ENCODE results near the gene VEGFB. TPM values are rescaled to one million over a fixed set of nuclear protein-coding genes. Genes with fewer than 3 reads are reported as not detected.

Gene VEGFB
- total and polyA plus RNA-seq, 2 of the 8 experiments (the other 6 are each of a cell fraction or from before 2014, with no cell fraction given): 9.3 to 49.6 TPM

- Histone ChIP-seq H3K4me1 (replicated peaks in 1 of 4; ENCODE audit: control insufficient read depth in 3 of 4, insufficient read depth in 4 of 4, low read length in 3 of 4) (peaks cover 0 to 25% (median 18%) of the 10 kb centered on the region in 4 experiments; a peak in 6 of 7 replicates), H3K79me1 (ENCODE audit: low read depth, low read length) (peaks cover 6% of the 10 kb centered on the region), H3K27ac (ENCODE audit: low read depth, low read length) (no peak overlapping the region), H4K8ac (ENCODE audit: extremely low read depth, insufficient read depth, low read length) (no peak overlapping the region), H2AFZ (ENCODE audit: low read length) (no peak overlapping the region), H2AK5ac (ENCODE audit: low read depth, low read length) (no peak overlapping the region), H3K4me3 (ENCODE audit: extremely low read depth in 1 of 4, insufficient read depth in 2 of 4, low read depth in 3 of 4, low read length in 4 of 4) (no peak overlapping the region), H2BK120ac (replicated peaks; ENCODE audit: low read depth, low read length) (no peak overlapping the region), H3K36me3 (ENCODE audit: control insufficient read depth in 2 of 4, insufficient read depth in 4 of 4, low read length in 3 of 4) (peaks cover 0 to 17% (median 4%) of the 10 kb centered on the region in 4 experiments; a peak in 4 of 8 replicates), H3K18ac (ENCODE audit: extremely low read depth, low read length) (no peak overlapping the region), H4K91ac (replicated peaks; ENCODE audit: insufficient read length, low read length) (no peak overlapping the region), H3K4ac (replicated peaks; ENCODE audit: insufficient read length, low read depth, low read length) (no peak overlapping the region), H3K79me2 (ENCODE audit: control insufficient read depth in 1 of 2, insufficient read depth in 2 of 2, low read length in 2 of 2) (peaks cover 6 to 21% of the 10 kb centered on the region in 2 experiments; a peak in 3 of 4 replicates), H2BK12ac (ENCODE audit: low read depth, low read length) (no peak overlapping the region), H3K4me2 (ENCODE audit: insufficient read depth in 1 of 2, low read depth in 2 of 2, low read length in 2 of 2) (no peak overlapping the region; a peak in 1 of 4 replicates), H3K23me2 (ENCODE audit: low read depth, low read length) (peaks cover 20% of the 10 kb centered on the region), H2BK15ac (ENCODE audit: low read length) (no peak overlapping the region), H3K14ac (ENCODE audit: insufficient read length) (no peak overlapping the region), H3K9ac (replicated peaks in 1 of 4; ENCODE audit: extremely low read depth in 1 of 4, low read depth in 3 of 4, low read length in 3 of 4) (no peak overlapping the region), H3K27me3 (replicated peaks in 1 of 4; ENCODE audit: control insufficient read depth in 3 of 4, extremely low read depth in 1 of 4, insufficient read depth in 3 of 4, low read length in 3 of 4) (no peaks in the 10 kb centered on the region), H2BK20ac (ENCODE audit: low read length) (no peak overlapping the region), H4K20me1 (replicated peaks in 1 of 2; ENCODE audit: control insufficient read depth in 1 of 2, insufficient read depth in 2 of 2, low read length in 2 of 2) (peaks cover 0 to 13% of the 10 kb centered on the region in 2 experiments), H3K56ac (replicated peaks; ENCODE audit: insufficient read length, low read depth, low read length) (no peak overlapping the region), H4K5ac (ENCODE audit: insufficient read length, low read depth, low read length) (no peak overlapping the region), H3K23ac (ENCODE audit: insufficient read length) (no peak overlapping the region), H2BK5ac (ENCODE audit: low read depth, low read length) (no peak overlapping the region), H3K9me3 (ENCODE audit: insufficient read depth in 2 of 2, low read depth in 1 of 2, low read length in 1 of 2) (no peaks in the 10 kb centered on the region)
- no peak for FAIRE-seq
- ChIA-PET CTCF (ENCODE audit: partially characterized antibody) (interaction anchor here (0.5 to 10.0 kb wide), 16 partner anchors 11 to 412 kb away, joined by 3 to 102 read pairs (median 4); partner anchors contain the start of genes CATSPERZ, ESRRA, FERMT3 and NUDT22), POLR2A (ENCODE audit: partially characterized antibody) (interaction anchor here (0.6 to 13.1 kb wide), 20 partner anchors 8 to 326 kb away, joined by 3 to 352 read pairs (median 5); partner anchors contain the start of genes BAD, CCDC88B, DNAJC4 and FERMT3)
- 87% methylated on average over 8 of the region's 8 CpGs; no CpG with 5 or more reads in 1 of the 2 experiments for WGBS, 2 experiments (ENCODE audit: extremely low coverage in 1 of 2, insufficient coverage in 1 of 2, insufficient read length in 1 of 2, insufficient replicate concordance in 2 of 2, low coverage in 1 of 2, low lambda C conversion rate in 2 of 2, missing lambda C conversion rate in 1 of 2)
- no peak for DNase-seq (ENCODE audit: low read depth in 1 of 2, low spot score in 2 of 2)
- TF ChIP-seq POLR2A (IDR thresholded peaks at IDR 0.05; ENCODE audit: control extremely low read depth in 1 of 2, low read depth in 2 of 2, low read length in 2 of 2) (peak in 1 of 2 experiments; percentile 85; a peak in 1 of 3 replicates), NRF1 (IDR thresholded peaks at IDR 0.05; ENCODE audit: low read depth, low read length) (no peak), CBX5 (IDR thresholded peaks at IDR 0.05; ENCODE audit: low read depth, low read length) (no peak), E2F6 (IDR thresholded peaks at IDR 0.05) (no peak), TEAD4 (IDR thresholded peaks at IDR 0.05; ENCODE audit: low read depth, low read length) (no peak), TCF12 (IDR thresholded peaks at IDR 0.05; ENCODE audit: low read depth, low read length) (no peak), BACH1 (IDR thresholded peaks at IDR 0.05; ENCODE audit: low read length) (no peak), RNF2 (IDR thresholded peaks at IDR 0.05; ENCODE audit: borderline replicate concordance, low read depth, low read length, missing control alignments, poor library complexity, severe bottlenecking) (no peak), POLR2AphosphoS5 (IDR thresholded peaks at IDR 0.05; ENCODE audit: low read depth, low read length) (peak; percentile 76), SIN3A (conservative IDR thresholded peaks at IDR 0.05 in 1 of 2, IDR thresholded peaks at IDR 0.05 in 1 of 2; ENCODE audit: low read depth in 1 of 2, low read length in 2 of 2) (no peak), RFX5 (IDR thresholded peaks at IDR 0.05; ENCODE audit: borderline replicate concordance, low read depth, low read length) (no peak), HDAC6 (IDR thresholded peaks at IDR 0.05; ENCODE audit: low read depth, low read length) (no peak)
These were observed 9.0 kb downstream of the VEGFB start for GRCh38 chr11:64243236-64243854.

All from H1 (cell line).